T1000 (cell line): ENCODE results near the gene UBL7.
A peak's percentile ranks its signal among the peaks of the same experiment; 100 is the strongest.
"Not testable (repeated sequence)": the region's sequence is repeated elsewhere in the genome, so short reads cannot be mapped to it uniquely, and the experiment has no call there.

ENCODE experiments used
- DNase-seq: peaks from one replicate; lab custom pipeline; 2025; ENCODE audit warnings: mixed read lengths; lab: John Stamatoyannopoulos, UW

UBL7 gene, protein sequence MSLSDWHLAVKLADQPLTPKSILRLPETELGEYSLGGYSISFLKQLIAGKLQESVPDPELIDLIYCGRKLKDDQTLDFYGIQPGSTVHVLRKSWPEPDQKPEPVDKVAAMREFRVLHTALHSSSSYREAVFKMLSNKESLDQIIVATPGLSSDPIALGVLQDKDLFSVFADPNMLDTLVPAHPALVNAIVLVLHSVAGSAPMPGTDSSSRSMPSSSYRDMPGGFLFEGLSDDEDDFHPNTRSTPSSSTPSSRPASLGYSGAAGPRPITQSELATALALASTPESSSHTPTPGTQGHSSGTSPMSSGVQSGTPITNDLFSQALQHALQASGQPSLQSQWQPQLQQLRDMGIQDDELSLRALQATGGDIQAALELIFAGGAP

DNA sequence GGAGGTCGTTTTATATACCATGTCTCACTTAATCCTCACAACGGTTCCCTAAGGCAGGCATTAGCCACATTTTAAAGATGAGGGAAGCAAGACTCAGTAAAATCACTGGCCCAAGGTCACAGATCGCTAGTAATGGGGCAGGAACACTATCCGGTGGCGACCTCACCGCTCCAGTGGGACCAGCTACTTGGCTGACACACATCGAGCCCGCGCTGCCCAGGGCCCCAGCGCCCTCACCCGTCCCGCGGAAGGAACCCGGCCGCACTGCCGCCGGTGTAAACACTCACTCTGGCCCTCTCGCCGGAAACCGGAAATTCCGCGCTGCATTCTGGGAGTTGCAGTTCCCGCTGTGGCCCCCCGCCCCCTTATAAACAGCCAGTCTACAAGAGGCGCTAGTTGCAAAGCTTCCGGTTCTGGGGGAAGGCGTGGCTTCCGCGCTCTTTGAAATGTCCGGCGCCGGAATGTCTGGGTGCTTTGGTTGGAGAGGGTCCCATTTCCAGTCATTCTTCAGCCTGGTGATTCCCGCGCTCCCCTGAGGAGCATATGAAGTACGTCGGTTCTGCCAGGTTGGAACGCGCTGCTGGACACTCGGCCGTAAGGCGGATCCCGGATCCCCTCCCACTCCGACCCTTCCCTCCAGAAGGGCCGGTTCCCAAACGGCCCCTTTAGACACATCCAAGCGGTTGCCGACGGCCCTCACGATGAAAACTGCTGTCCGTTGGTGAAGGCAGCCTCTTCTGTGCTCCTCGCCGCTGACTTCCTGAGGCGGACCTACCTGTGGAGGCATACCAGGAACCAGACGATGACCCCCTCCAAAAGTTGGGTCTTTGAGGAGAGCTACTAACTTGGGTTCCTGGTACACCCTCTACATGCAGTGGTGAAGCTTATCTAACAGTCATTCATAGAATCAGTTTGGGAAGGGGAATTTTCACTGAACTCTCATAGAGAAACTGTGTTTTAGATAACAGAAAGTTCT, at the start of gene UBL7:
Gene UBL7 (minus strand): TSS at position 290 of the 976 bp plus-strand sequence. CDS start 2,293 bp downstream, outside the sequence.
- DNase-seq: peak; percentile 93

DNA sequence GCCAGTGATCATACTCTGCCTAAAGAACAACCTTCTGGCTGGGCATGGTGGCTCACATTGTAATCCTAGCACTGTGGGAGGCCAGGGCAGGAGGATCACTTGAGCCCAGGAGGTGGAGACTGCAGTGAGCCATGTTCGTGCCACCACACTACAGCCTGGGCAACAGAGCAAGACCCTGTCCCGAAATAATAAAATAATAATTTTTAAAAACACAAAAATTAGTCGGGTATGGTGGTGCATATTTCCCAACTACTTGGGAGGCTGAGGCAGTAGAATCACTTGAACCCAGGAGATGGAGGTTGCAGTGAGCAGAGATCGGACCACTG, 45.5 kb upstream of the UBL7 start:
- DNase-seq: no peak

DNA sequence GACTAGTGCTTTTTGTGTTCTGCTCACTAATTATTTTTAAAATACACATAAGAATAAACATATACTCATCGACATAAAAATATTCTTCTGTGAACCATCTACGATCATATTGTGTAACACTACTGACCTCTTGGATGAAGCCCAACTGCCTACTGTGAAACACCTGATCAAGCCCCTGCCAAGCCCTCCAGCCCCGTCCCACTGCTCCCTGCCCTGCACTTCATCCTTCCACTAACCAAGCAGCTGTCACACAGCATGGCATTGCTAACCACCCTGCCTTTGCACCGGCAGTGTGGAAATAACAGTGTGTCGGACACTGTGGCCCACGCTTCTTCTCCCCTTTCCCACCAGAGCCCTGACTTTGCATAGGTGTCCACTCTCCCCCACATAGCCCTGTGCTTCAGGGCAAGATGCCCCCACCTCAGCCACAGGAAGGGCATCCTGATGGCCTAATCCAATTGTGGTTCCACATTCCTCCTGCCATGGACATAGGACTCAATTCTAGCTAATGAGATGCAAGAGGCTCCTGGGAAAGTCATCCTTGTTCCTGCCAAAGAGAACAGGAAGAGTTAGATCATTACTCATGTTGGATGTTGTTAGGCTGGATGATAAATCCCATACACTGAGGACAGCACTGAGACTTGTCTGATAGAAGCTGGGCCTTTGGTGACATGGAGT, 45.0 kb upstream of the UBL7 start:
- no peak for DNase-seq

DNA sequence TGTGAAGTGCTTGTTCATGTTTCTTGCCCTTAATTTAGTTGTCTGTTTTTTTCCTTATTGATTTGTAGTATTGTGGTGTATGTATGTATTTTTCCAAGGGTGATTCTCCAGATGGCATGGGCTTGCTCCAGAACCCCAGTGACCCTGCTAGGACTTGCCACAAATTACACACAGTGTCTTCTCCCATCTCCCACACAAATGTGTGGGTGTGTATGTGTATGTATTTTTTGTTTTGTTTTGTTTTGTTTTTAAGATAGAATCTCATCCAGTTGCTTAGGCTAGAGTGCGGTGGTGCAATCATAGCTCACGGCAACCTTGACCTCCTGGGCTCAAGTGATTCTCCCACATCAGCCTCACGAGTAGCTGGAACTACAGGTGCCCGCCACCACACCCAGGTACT, 43.9 kb upstream of the UBL7 start:
- no peak for DNase-seq

DNA sequence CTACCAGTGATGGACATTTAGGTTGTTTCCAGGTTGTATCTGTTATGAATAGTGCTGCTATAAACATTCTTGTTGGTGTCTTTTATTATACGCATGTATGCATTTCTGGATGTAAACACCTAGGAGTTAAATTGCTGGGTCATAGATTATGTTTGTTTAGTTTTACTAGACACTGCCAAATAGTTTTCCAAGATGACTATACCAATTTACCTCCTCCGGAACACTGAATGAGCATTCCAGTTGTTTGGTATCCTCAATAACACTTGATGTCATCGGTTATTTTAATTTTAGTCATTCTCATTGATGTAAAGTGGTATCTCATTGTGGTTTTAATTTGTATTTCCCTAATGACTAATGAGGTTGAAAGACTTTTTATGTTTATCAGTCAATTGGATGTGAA, 43.5 kb upstream of the UBL7 start:
- no peak for DNase-seq

DNA sequence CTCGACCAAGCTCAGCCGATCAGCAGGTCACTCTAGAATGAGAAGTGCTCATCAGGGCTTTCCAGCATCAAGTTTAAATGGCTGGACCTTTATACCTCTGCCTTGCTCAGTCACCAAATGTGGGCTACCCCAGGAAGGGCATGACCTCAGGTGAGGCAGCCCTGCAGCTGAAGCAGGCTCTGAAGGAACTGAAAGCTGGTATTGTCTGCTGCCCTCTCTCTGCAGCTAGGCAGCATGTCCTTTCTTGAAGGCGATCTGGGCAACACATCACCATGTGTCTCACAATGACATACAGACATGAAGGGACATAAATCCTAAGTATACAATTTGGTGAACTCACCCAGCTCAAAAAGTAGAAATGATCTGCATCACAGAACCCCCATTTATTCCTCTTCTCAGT, 41.3 kb upstream of the UBL7 start:
- no peak for DNase-seq

DNA sequence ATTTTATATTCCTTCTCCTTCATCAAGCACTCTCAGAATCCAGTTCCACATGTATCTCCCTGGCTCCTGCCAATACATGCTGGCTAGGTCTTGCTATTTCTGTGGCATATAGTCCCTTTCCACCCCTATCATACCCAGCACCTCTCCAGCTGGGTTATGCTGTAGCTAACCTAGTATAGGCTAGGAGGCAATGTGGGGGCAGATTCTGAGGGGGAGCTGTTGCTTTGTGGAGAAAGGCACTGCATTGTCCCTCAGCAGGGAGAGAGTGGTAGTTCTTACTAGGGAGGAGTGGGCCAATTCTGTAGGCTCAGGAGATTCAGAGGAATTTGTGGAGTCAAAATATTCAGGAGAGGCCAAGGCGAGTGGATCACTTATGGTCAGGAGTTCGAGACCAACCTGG, 39.4 kb upstream of the UBL7 start:
- DNase-seq: no peak

DNA sequence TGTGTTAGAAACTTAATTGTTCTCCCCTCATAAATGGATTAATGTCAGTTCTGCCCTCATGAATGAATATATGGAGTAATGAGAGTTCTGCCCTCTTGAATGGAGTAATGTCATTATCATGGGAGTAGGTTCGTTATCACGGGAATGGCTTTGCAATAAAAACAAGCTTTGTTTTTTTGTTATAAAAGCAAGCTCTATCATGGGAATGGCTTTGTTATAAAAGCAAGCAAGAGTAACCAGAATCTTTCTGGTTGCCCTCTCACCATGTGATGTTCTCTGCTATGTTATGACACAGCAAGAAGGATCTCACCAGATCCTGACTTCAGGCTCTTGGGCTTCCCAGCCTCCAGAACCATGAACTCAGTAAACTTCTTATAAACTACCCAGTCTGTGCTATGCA, 38.4 kb upstream of the UBL7 start:
- DNase-seq: no peak

DNA sequence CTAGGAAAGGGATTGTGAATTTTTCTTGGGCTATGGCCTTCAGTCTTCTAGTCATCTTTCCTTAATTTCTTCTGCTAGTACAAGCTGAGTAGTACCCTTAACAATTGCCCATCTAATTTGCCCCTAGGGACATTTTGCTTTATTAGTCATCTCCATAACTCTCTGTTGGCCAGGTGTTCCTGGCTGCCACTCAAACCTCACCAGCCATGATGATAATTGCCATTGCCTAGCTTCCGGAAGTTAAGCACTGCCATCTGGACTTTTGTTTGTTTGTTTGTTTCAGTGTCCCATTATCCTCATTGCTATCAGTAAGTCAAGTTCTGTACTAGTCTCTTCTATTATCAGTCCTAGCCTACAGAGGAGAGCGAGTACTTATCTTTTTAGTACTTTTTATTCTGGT, 36.6 kb upstream of the UBL7 start:
- DNase-seq: peak; percentile 31

DNA sequence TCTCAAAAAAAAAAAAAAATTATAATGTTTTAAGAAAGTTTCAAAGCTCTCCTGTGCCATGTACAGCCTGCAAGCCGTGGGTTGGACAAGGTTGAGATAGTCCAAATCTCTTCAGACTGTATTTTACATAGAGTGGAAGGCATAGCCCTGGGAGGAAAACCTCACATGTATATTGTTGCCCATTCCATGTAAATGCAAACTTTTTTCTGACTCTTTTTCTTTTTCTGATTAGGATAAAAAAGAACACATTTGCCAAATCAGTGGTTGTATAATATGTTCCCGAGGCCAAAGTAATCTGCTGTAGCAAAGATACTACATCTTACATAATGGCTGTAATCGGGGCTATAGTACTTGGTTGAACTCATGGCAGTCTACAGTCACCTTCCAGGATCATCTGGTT, 35.7 kb upstream of the UBL7 start:
- no peak for DNase-seq

DNA sequence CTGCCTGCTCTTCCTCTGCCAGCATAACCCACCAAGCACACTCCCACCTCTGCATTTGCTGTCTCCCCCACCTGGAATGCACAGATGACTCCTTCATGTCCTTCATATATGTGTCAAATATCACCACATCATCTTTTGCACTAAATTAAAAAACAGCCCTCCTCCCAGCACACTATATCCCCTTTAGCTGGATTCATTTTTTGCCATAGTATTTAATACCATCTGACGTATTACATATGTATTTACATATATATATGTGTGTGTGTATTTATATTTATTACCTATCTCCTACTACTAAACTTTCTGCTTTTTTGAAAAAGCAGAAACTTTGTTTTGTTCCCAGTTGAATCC, 29.4 kb upstream of the UBL7 start:
- DNase-seq: no peak

DNA sequence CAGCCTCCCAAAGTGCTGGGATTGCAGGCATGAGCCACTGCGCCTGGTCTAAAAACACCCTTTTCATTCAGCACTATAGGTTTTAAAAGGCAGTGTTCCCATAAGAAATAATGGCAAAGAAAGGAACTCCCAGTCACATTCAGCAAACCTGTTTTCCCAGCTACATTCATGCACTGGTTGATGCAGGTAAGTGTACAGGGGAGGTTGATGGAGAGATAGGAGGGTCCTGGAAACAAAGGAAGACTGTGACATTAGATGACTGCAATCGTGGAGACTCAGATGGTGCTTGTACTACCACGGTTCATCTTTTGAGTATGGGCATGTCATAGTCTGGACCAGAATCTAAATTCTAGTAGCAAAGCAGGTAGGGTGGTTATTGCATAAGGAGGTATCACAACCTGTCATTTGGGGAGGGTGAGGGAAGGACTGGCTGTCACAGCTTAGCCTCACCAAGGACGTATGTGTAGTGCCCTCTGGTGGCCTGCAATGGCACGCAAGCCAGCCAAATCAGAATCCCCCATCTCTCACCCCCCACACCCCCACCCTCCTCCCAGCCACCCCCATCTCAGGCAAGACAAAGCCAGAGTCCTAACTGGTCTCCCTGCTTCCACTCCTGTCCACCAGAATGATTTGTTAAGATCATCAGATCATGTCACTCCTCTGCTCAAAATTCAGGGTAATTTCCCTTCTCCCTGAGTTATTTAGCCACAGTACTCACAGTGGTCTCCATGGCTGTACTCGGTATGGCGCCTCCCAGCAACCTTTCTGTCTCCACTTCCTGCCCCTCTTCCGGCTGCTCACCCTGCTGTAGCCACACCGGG, 28.8 kb upstream of the UBL7 start:
- no peak for DNase-seq

DNA sequence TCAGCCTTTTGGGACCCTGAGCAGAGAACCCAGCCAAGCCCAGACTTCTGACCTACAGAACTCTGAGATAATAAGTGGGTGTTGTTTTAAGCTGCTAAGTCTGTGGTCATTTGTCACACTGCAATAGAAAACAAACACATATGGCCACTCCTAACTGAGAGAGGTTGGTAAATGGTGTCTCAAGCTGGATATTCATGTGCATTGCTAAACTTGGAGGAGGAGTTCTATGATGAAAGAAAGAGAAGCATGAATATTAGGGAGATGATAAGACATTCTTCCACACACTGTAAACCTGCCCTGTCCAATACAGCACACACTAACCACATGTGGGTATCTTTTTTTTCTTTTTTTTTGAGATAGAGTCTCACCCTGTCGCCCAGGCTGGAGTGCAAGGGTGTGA, 27.8 kb upstream of the UBL7 start:
- no peak for DNase-seq

DNA sequence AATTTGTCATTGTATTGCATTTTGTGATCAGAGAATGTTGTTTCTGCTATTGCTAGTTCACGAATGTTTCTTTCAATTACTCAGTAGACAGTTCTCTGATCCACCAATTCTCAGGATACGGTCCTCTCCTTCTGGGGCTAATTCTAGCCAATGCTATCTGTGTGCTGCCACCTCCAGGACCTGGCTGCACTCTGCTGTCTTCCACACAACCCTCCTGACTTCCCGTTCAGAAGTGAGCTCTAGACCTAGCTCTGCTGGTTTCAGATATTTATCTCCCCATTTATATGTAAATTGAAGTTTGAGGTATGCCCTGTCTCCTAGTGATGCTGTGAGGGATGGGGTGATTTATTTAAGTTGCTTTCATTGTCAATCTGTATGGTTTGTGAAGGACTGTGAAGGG, 21.7 kb upstream of the UBL7 start:
- DNase-seq: no peak

DNA sequence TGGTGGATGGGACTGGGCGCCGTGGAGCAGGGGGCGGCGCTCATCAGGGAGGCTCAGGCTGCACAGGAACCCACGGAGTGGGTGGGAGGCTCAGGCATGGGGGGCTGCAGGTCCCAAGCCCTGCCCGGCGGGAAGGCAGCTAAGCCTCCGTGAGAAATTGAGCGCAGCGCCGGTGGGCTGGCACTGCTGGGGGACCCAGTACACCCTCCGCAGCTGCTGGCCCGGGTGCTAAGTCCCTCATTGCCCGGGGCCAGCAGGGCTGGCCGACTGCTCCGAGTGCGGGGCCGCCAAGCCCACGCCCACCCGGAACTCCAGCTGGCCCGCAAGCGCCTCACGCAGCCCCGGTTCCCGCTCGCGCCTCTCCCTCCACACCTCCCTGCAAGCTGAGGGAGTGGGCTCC, 19.4 kb upstream of the UBL7 start:
- not testable (repeated sequence) for DNase-seq

DNA sequence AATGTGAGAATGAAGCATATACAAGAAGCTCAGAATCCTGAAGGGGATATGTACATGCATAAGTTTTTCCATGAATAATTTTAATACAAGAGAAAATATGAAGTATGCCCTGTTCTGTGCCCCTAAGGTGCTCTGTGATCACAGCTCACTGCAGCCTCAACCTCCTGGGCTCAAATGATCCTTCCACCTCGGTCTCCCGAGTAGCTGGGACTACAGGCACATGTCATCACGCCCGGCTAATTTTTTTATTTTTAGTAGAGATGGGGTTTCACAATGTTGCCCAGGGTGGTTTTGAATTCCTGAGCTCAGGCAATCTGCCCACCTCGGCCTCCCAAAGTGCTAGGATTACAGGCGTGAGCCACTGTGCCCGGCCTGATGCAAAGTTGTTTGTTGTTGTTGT, 10.7 kb upstream of the UBL7 start:
- DNase-seq: not testable (repeated sequence)

DNA sequence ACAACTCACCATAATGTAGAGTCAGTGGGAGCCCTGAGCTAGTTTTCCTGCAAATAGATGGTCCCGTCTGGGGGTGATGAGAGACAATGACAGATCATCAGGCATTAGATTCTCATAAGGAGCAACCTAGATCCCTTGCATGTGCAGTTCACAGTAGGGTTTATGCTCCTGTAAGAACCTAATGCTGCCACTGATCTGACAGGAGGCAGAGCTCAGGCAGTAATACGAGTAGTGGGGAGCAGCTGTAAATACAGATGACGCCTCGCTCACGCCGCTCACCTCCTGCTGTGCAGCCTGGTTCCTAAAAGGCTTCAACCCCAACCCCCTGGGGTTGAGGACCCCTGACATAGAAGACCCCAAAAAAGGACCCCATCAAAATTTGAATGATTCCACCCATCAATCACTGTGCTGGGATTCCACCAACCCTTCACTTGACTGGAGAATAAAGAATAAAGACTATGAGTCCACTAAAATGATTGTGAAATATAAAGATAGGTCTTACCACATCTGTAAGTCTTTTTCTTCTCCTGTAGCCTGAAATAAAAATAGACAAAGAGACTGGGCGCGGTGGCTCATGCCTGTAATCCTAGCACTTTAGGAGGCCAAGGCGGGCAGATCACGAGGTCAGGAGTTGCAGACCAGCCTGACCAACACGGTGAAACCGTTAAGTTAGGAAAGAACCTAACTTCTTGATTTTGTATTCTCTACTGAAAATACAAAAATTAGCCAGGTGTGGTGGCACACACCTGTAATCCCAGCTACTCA, 9.9 kb upstream of the UBL7 start:
- DNase-seq: no peak

DNA sequence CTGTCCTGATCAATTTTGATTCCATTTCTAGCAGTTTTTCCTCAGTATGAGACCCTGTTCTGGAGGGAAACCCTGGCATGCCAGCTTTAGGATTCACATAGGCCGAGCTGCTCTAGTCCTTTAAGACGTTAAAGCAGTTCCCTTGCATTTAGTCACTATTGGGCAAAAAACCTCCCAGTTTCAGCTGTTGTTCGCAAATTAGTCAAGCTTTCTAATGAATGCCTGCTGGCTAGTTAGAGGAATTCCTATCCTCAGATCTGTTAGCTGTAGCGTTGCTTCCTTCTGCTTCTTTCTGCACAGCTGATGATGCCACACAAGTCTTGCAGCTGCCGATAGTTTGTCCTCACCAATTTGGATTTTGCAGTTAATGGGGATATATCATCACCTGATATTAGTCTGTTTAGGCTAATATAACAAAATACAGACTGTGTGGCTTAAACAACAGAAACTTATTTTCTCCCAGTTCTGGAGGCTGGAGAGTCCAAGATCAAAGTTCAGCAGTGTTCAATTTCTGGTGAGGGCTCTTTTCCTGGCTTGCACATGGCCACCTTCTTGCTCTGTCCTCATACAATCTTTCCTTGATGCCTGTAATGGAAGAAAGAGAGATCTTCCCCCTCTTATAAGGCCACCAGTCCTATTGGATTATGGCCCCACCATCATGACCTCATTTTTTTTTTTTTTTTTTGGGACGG, 7.5 kb upstream of the UBL7 start:
- DNase-seq: no peak

DNA sequence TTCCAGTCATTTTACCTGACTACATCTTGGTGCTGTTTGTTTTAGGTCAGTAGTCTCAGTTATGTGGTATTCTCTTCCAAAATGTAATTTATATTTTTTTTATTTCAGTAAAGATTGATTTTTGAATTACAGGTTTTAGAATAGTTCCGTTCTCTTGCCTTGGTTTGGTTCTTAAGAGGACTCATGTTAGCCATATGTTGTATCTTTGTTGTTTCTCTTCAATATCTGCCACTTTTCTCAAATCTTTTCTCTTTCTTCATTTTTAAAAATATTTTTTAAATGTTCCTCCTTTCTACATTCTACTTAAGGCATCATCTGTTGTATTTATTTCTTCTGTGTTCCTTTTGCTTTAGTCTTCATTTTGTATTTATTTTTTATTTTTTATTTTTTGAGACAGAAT, 5.6 kb upstream of the UBL7 start:
- DNase-seq: no peak

DNA sequence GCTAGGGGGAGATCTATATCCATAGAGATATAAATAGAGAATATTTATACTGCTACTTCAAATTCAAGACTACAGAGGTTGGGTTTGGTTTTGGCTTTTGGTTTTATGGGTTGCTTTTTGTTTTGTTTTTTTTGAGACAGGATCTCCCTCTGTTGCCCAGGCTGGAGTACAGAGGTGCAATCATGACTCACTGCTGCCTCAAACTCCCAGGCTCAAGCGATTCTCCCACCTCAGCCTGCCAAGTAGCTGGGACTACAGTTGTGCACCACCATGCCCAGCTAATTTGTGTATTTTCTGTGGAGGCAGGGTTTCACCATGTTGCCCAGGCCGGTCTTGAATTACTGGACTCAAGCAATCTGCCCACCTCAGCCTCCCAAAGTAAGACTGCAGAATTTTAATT, 3.9 kb upstream of the UBL7 start:
- no peak for DNase-seq

DNA sequence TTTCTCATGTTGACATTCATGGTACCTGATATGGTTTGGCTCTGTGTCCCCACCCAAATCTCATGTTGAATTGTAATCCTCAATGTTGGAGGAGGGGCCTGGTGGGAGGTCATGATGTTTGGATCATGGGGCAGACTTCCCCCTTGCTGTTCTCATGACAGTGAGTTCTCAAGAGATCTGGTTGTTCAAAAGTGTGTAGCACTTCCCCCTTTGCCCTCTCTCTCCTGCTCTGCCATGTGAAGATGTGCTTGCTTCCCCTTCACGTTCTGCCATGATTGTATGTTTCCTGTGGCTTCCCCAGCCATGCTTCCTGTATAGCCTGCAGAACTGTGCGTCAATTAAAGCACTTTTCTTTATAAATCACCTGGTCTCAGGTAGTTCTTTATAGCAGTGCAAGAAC, 3.3 kb upstream of the UBL7 start:
- DNase-seq: no peak
